Measurements from ENCODE around the gene OBP2A. TPM values are rescaled to one million over a fixed set of nuclear protein-coding genes. Genes with fewer than 3 reads are reported as not detected.

The OBP2A gene
- total and polyA plus RNA-seq, 10 of the 15 experiments (the other 5 are each of a cell fraction or from before 2014, with no cell fraction given) = not detected

DNA sequence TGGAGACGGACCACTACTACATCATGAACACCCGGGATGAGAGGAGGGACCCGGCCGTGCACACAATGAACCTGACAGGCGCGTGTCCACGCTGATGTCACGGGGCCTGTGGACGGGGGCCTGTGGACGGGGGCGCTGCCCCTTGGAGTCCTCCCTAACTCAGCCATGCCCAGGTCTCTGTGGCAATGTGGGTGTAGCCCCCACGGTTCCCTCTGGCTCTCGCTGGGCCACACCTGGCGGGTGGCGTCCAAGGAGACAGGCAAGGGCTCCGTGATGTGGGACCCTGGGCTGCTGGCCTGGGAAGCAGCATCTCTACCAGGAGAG, 37.7 kb downstream of the OBP2A start:
- ChIA-PET SMC1A (ENCODE audit: uncharacterized antibody, unreplicated experiment) (no interaction called here), RAD21 (ENCODE audit: unreplicated experiment) (no interaction called here), POLR2A (no interaction called here), CTCF (no interaction called here)
- in situ Hi-C loops (cut with MboI) = no loop called here
- no peak overlapping the region for H3K9ac ChIP-seq (ENCODE audit: control insufficient read depth, insufficient read depth, low read length)
- H3K79me2 ChIP-seq (ENCODE audit: control insufficient read depth, insufficient read depth, low read length) = no peaks in the 10 kb centered on the region
- H3K4me2 ChIP-seq (ENCODE audit: control insufficient read depth, insufficient read depth) = no peak overlapping the region
- H3K4me3 ChIP-seq = no peak overlapping the region
- no peak for DNase-seq (ENCODE audit: low read depth, low spot score)
- FAIRE-seq = no peak
- no peaks in the 10 kb centered on the region for H3K4me1 ChIP-seq (ENCODE audit: control insufficient read depth, insufficient read depth, low read length)
- no peak overlapping the region for H2AFZ ChIP-seq (ENCODE audit: control insufficient read depth, low read depth, low read length)
- H4K20me1 ChIP-seq (ENCODE audit: control insufficient read depth, insufficient read depth) = no peaks in the 10 kb centered on the region
- no peaks in the 10 kb centered on the region for H3K9me3 ChIP-seq (replicated peaks; ENCODE audit: control insufficient read depth, insufficient read depth, low read length)
- BruUV-seq (replicated peaks) = no TSS peak
- intact Hi-C loops (cut with micrococcal nuclease; ENCODE audit: unreplicated experiment) = no loop called here
- H3K36me3 ChIP-seq (ENCODE audit: control insufficient read depth in 2 of 2, insufficient read depth in 2 of 2, low read length in 1 of 2) = no peaks in the 10 kb centered on the region
- ATAC-seq = no peak
- WGBS (ENCODE audit: insufficient coverage, insufficient replicate concordance, low lambda C conversion rate, missing lambda C conversion rate) = 47% methylated on average over 16 of the region's 16 CpGs
- H3K27me3 ChIP-seq (replicated peaks in 1 of 2; ENCODE audit: control insufficient read depth in 2 of 2, insufficient read depth in 2 of 2, low read length in 1 of 2) = no peaks in the 10 kb centered on the region
- H3K27ac ChIP-seq (ENCODE audit: control insufficient read depth, insufficient read depth) = no peak overlapping the region
- no peak for TF ChIP-seq CREM (IDR thresholded peaks at IDR 0.05; ENCODE audit: low read depth)
- TF ChIP-seq ZNF687 (IDR thresholded peaks at IDR 0.05) = no peak
- TF ChIP-seq ATF7 (IDR thresholded peaks at IDR 0.05; ENCODE audit: low read depth) = no peak
- TF ChIP-seq SMAD5 (IDR thresholded peaks at IDR 0.05; ENCODE audit: low read depth) = no peak
- no peak for TF ChIP-seq SREBF1 (IDR thresholded peaks at IDR 0.05; ENCODE audit: low read length)
- no peak for TF ChIP-seq BACH1 (IDR thresholded peaks at IDR 0.05; ENCODE audit: borderline replicate concordance)
- TF ChIP-seq, protein P1, sequence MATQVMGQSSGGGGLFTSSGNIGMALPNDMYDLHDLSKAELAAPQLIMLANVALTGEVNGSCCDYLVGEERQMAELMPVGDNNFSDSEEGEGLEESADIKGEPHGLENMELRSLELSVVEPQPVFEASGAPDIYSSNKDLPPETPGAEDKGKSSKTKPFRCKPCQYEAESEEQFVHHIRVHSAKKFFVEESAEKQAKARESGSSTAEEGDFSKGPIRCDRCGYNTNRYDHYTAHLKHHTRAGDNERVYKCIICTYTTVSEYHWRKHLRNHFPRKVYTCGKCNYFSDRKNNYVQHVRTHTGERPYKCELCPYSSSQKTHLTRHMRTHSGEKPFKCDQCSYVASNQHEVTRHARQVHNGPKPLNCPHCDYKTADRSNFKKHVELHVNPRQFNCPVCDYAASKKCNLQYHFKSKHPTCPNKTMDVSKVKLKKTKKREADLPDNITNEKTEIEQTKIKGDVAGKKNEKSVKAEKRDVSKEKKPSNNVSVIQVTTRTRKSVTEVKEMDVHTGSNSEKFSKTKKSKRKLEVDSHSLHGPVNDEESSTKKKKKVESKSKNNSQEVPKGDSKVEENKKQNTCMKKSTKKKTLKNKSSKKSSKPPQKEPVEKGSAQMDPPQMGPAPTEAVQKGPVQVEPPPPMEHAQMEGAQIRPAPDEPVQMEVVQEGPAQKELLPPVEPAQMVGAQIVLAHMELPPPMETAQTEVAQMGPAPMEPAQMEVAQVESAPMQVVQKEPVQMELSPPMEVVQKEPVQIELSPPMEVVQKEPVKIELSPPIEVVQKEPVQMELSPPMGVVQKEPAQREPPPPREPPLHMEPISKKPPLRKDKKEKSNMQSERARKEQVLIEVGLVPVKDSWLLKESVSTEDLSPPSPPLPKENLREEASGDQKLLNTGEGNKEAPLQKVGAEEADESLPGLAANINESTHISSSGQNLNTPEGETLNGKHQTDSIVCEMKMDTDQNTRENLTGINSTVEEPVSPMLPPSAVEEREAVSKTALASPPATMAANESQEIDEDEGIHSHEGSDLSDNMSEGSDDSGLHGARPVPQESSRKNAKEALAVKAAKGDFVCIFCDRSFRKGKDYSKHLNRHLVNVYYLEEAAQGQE (IDR thresholded peaks at IDR 0.05; ENCODE audit: low read depth, low read length) = no peak
- no peak for TF ChIP-seq ATF3 (IDR thresholded peaks at IDR 0.05; ENCODE audit: borderline replicate concordance, extremely low read depth, low read depth, low read length)
- TF ChIP-seq CHD4 (IDR thresholded peaks at IDR 0.05) = no peak
- TF ChIP-seq SP1 (IDR thresholded peaks at IDR 0.05; ENCODE audit: low read depth, low read length) = no peak
- TF ChIP-seq IKZF1 (conservative IDR thresholded peaks at IDR 0.05) = no peak
- TF ChIP-seq NFYB (IDR thresholded peaks at IDR 0.05; ENCODE audit: insufficient read depth, low read depth, low read length) = no peak
- TF ChIP-seq JUNB (IDR thresholded peaks at IDR 0.05) = no peak
- no peak for TF ChIP-seq RBBP5 (conservative IDR thresholded peaks at IDR 0.05)
- TF ChIP-seq ZBED1 (IDR thresholded peaks at IDR 0.05; ENCODE audit: borderline replicate concordance) = no peak
- TF ChIP-seq TCF12 (IDR thresholded peaks at IDR 0.05; ENCODE audit: low read depth, low read length) = no peak

Measured in GM12878 (cell line).